ENCODE measurements around the gene PEAK3.

Gene PEAK3

DNA sequence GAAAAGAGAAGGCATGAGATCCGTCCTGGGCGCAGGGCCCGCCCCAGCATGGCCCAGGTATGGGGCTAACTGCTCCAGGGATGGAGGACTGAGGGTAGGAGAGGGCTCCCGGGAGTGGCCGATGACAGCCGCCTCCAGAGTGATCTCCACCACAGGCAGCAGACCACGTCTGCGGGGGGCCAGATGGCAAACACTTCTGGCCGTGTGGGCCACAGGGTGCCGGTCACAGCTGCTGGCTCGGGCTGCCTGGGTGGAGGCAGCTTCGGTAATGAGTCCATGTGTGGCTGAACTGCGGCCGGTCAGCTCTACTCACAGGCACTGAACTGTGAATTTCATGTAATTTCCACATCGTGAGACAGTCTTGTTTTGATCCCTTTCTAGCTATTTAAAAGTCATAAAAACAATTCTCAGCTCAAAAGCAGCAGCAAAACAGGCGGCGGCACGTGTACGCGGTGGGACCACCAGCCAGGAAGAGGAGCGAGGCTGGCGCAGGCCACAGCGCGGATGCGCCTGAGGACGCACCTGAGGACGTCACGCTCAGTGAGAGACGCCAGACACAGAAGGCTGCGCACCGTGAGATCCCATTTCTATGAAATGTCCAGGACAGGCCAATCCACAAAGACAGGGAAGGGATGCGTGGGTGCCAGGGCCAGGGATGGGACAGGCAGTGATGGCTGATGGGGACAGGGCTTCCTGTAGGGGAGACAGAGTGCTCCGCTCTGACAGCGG lies 42.4 kb upstream of the PEAK3 start:
- H3K4me1 ChIP-seq (ENCODE audit: control insufficient read depth, low read depth, low read length) = peaks cover 3% of the 10 kb centered on the region
- no peak overlapping the region for H3K9ac ChIP-seq (ENCODE audit: low read length)
- no peaks in the 10 kb centered on the region for H3K27me3 ChIP-seq (ENCODE audit: control insufficient read depth, insufficient read depth, low read length)
- H3K9me3 ChIP-seq (ENCODE audit: control insufficient read depth, low read depth, low read length) = no peaks in the 10 kb centered on the region
- H3K27ac ChIP-seq (ENCODE audit: low read length) = no peak overlapping the region
- peaks cover 5% of the 10 kb centered on the region for H3K36me3 ChIP-seq (ENCODE audit: control insufficient read depth, low read depth, low read length)
- no peak overlapping the region for H3K4me3 ChIP-seq (ENCODE audit: low read length)

DNA sequence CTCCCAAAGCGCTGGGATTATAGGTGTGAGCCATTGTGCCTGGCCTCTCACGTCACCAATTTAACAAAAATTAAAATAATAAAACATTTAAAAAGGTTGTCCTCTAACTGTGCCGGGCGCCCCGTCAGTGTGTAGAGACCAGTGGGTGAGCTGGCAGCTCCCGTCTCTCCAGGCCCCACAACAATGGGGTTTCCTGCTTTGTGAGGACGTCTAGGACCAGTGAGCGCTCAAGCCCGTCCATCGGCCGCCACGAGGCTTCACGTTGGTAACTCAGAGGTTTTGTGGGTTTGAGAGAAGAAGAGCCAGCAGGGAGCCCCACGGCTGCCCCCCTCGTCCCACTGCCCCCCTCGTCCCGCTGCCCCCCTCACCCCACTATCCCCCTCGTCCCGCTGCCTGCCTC lies 41.7 kb upstream of the PEAK3 start:
- no peak overlapping the region for H3K27ac ChIP-seq (ENCODE audit: low read length)
- no peak overlapping the region for H3K4me3 ChIP-seq (ENCODE audit: low read length)
- no peak overlapping the region for H3K9ac ChIP-seq (ENCODE audit: low read length)
- H3K27me3 ChIP-seq (ENCODE audit: control insufficient read depth, insufficient read depth, low read length) = no peaks in the 10 kb centered on the region
- no peaks in the 10 kb centered on the region for H3K4me1 ChIP-seq (ENCODE audit: control insufficient read depth, low read depth, low read length)
- H3K9me3 ChIP-seq (ENCODE audit: control insufficient read depth, low read depth, low read length) = no peaks in the 10 kb centered on the region
- H3K36me3 ChIP-seq (ENCODE audit: control insufficient read depth, low read depth, low read length) = peaks cover 5% of the 10 kb centered on the region

DNA sequence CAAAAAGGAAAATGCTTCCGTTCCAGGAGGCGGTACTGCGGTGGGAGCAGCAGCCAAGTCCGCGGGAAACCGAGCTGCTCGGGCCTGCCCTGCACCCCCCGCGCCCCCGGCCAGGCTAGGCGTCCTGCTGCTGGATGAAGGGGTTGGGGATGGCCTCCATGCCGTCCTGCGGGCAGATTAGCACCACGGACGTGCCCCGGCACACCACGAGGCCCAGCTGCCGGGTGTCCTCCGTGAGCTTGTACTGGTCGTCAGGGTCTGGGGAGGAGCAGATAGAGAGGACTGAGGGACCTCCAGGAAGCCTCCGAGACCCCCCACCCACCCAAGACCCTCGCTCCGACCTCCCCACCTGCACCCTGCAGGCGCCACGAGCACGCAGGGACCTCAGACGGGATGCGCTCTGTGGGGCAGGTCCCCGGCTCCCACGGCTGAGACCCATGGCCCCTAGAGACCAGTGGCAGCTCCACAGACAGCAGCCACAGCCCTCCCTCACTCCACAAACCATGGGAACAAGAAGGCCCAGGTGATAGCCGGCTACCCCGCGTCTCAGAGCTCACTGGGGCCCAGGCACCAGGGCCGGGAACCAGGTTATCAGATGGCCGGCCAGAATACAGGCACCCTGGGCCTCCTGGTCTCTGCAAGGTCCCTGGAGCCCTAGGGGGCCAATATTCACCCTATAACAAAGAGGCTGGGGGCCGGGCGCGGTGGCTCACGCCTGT lies 39.7 kb upstream of the PEAK3 start:
- peaks cover 5% of the 10 kb centered on the region for H3K36me3 ChIP-seq (ENCODE audit: control insufficient read depth, low read depth, low read length)

DNA sequence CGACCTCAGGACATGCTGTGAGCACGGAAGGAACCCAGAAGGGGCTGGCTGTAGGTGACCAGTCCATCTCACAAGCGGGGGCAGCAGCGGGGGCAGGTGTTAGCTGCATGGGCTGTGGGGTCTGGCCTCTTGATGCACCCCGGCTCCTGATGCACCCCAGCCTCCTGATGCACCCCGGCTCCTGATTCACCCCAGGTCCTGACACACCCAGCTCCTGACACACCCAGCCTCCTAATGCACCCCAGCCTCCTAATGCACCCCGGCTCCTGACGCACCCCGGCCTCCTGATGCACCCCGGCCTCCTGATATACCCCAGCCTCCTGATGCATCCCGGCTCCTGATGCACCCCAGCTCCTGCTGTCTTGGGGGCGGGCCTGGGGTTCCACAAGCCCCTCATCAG lies 39.0 kb upstream of the PEAK3 start:
- H3K9me3 ChIP-seq (ENCODE audit: control insufficient read depth, low read depth, low read length) = no peaks in the 10 kb centered on the region
- H3K36me3 ChIP-seq (ENCODE audit: control insufficient read depth, low read depth, low read length) = peaks cover 5% of the 10 kb centered on the region
- no peak overlapping the region for H3K9ac ChIP-seq (ENCODE audit: low read length)
- no peaks in the 10 kb centered on the region for H3K4me1 ChIP-seq (ENCODE audit: control insufficient read depth, low read depth, low read length)
- no peaks in the 10 kb centered on the region for H3K27me3 ChIP-seq (ENCODE audit: control insufficient read depth, insufficient read depth, low read length)
- no peak overlapping the region for H3K4me3 ChIP-seq (ENCODE audit: low read length)
- H3K27ac ChIP-seq (ENCODE audit: low read length) = no peak overlapping the region

More for the DNA sequence above, 39.7 kb upstream of the PEAK3 start:
- H3K9ac ChIP-seq (ENCODE audit: low read length) = no peak overlapping the region
- H3K9me3 ChIP-seq (ENCODE audit: control insufficient read depth, low read depth, low read length) = no peaks in the 10 kb centered on the region
- H3K4me1 ChIP-seq (ENCODE audit: control insufficient read depth, low read depth, low read length) = no peaks in the 10 kb centered on the region
- H3K4me3 ChIP-seq (ENCODE audit: low read length) = no peak overlapping the region
- H3K27ac ChIP-seq (ENCODE audit: low read length) = no peak overlapping the region
- H3K27me3 ChIP-seq (ENCODE audit: control insufficient read depth, insufficient read depth, low read length) = no peaks in the 10 kb centered on the region

DNA sequence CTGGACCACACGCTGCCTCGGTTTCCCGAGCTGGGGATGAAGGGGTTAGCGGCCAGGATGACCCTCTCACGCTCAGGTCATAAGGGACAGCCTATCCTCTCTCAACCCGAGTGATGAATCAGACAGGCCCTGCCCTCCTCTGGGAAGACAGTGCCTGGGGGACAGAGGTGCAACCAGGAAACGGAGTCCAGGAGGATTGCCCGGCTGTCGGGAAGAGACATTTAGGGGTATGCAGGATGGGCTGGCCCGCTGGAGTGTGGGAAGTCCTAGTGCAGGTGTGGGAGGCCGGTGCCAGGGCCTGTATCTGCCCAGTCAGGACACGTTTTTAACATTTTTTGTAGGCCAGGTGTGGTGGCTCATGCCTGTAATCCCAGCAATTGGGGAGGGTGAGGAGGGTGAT lies 38.1 kb upstream of the PEAK3 start:
- no peaks in the 10 kb centered on the region for H3K4me1 ChIP-seq (ENCODE audit: control insufficient read depth, low read depth, low read length)
- peaks cover 5% of the 10 kb centered on the region for H3K36me3 ChIP-seq (ENCODE audit: control insufficient read depth, low read depth, low read length)
- H3K9me3 ChIP-seq (ENCODE audit: control insufficient read depth, low read depth, low read length) = no peaks in the 10 kb centered on the region
- no peak overlapping the region for H3K27ac ChIP-seq (ENCODE audit: low read length)
- H3K4me3 ChIP-seq (ENCODE audit: low read length) = no peak overlapping the region
- no peak overlapping the region for H3K9ac ChIP-seq (ENCODE audit: low read length)
- H3K27me3 ChIP-seq (ENCODE audit: control insufficient read depth, insufficient read depth, low read length) = no peaks in the 10 kb centered on the region

DNA sequence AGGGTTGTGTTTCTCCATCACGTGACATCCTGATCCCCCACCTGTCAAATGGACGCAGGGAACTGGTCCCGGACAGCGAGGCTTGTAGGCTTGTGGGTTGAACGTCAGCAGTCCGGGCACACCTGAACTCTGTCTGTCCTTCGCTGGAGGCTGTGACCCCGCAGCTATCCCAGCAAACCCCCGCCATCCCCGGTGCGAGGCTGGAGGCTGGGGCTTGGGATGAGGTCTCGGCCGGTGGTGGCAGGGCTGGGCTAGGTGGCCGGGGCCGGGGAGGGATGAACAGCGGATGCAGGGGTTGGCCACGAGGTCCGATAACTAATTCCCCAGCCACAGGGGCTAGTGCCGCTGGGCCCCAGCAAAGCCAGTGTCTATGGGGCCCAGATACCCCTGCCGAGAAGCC lies 37.6 kb upstream of the PEAK3 start:
- H3K9ac ChIP-seq (ENCODE audit: low read length) = no peak overlapping the region
- no peaks in the 10 kb centered on the region for H3K9me3 ChIP-seq (ENCODE audit: control insufficient read depth, low read depth, low read length)
- H3K4me1 ChIP-seq (ENCODE audit: control insufficient read depth, low read depth, low read length) = no peaks in the 10 kb centered on the region

DNA sequence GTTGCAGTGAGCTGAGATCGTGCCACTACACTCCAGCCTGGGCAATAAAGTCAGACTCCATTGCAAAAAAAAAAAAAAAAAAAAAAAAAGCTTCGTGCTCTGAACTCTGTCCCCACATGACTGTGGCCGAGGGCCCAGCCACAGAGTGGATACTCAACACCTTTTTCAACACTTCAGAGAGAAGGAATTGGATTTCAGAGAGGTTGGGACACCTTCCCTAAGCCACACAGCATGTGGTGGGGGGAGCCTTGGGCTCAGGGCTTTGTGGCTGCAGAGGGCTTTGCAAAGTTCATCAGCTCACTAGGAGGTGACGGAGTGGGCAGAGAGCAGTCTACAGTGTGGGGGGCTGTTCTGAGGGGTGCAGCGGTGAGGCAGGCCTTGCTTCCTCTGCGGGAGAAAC lies 36.9 kb upstream of the PEAK3 start:
- no peaks in the 10 kb centered on the region for H3K27me3 ChIP-seq (ENCODE audit: control insufficient read depth, insufficient read depth, low read length)
- no peaks in the 10 kb centered on the region for H3K4me1 ChIP-seq (ENCODE audit: control insufficient read depth, low read depth, low read length)
- H3K9ac ChIP-seq (ENCODE audit: low read length) = no peak overlapping the region

More for the DNA sequence above, 37.6 kb upstream of the PEAK3 start:
- Histone ChIP-seq H3K27me3 (ENCODE audit: control insufficient read depth, insufficient read depth, low read length) (no peaks in the 10 kb centered on the region), H3K27ac (ENCODE audit: low read length) (no peak overlapping the region), H3K4me3 (ENCODE audit: low read length) (no peak overlapping the region), H3K36me3 (ENCODE audit: control insufficient read depth, low read depth, low read length) (peaks cover 5% of the 10 kb centered on the region)

DNA sequence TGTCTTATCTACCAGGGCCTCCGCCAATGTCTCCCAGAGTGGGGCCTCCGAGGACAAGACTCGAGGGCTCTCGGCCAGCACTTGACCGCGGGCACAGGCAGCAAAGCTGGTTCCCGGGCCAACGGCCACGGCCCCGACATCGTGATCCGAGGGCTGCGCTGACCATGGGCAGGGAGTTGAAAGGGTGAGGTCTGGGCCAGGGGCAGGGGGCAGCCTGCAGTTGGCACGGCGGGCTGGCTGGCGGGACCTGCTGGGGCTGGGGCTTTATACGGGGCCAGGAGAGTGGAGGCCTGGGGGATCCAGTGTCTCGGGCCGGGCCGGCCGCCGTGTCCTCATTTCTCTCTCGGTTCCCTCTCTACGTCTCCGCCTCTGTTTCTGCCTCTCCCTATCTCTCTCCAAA lies 35.8 kb upstream of the PEAK3 start:
- Histone ChIP-seq H3K9ac (ENCODE audit: low read length) (no peak overlapping the region), H3K4me1 (ENCODE audit: control insufficient read depth, low read depth, low read length) (no peaks in the 10 kb centered on the region), H3K36me3 (ENCODE audit: control insufficient read depth, low read depth, low read length) (no peaks in the 10 kb centered on the region), H3K9me3 (ENCODE audit: control insufficient read depth, low read depth, low read length) (no peaks in the 10 kb centered on the region), H3K27me3 (ENCODE audit: control insufficient read depth, insufficient read depth, low read length) (no peaks in the 10 kb centered on the region), H3K27ac (ENCODE audit: low read length) (no peak overlapping the region), H3K4me3 (ENCODE audit: low read length) (no peak overlapping the region)

More for the DNA sequence above, 36.9 kb upstream of the PEAK3 start:
- Histone ChIP-seq H3K4me3 (ENCODE audit: low read length) (no peak overlapping the region), H3K27ac (ENCODE audit: low read length) (no peak overlapping the region), H3K9me3 (ENCODE audit: control insufficient read depth, low read depth, low read length) (no peaks in the 10 kb centered on the region), H3K36me3 (ENCODE audit: control insufficient read depth, low read depth, low read length) (peaks cover 5% of the 10 kb centered on the region)

DNA sequence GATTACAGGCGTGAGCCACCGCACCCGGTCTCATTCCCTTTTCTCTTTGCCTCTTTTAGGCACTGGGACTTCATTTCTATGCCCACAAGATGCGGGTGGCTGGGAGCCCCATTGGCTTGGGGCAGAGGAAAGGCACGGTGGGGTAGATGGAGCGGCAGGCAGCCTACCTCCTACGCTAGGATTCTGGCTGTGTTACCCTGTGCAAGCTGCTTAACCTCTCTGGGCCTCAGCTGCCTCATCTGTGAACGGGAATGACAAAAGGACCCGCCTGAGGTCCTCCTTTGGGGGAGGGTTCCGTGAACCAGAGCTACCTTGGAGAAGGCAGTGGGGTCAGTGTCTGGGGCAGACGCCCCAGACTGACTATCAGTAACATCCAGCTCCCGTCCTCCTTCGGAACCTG lies 35.3 kb upstream of the PEAK3 start:
- H3K4me1 ChIP-seq (ENCODE audit: control insufficient read depth, low read depth, low read length) = no peaks in the 10 kb centered on the region
- H3K9ac ChIP-seq (ENCODE audit: low read length) = no peak overlapping the region
- H3K36me3 ChIP-seq (ENCODE audit: control insufficient read depth, low read depth, low read length) = no peaks in the 10 kb centered on the region
- no peaks in the 10 kb centered on the region for H3K9me3 ChIP-seq (ENCODE audit: control insufficient read depth, low read depth, low read length)
- no peak overlapping the region for H3K4me3 ChIP-seq (ENCODE audit: low read length)
- no peaks in the 10 kb centered on the region for H3K27me3 ChIP-seq (ENCODE audit: control insufficient read depth, insufficient read depth, low read length)
- no peak overlapping the region for H3K27ac ChIP-seq (ENCODE audit: low read length)

DNA sequence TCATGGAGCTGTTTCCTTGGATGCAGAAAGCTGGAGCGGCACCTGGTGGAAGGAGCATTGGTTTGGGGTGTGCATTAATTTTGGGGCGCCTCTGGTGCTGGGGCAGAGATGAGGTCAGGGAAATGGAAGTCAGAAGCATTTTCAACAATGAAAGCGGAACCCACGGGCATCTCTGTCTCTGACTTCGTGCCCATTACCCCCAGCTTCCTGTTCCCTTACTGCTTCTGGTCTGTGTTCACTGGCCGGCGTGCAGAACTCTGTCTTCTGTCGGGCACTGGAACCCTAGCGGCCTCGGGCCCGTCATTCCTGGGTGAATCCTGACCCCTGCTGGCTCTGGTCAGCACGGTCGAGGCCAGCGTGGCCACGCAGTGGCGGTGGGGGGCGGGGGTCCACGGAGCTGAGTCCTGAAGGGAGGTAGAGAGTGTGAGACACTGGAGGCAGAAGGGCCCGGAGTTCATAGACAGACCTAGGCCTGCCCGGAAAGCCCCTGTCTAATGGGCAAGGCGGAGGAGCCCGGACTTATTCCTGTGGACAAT lies 33.9 kb upstream of the PEAK3 start:
- no peak overlapping the region for H3K4me3 ChIP-seq (ENCODE audit: low read length)
- no peaks in the 10 kb centered on the region for H3K4me1 ChIP-seq (ENCODE audit: control insufficient read depth, low read depth, low read length)
- no peak overlapping the region for H3K27ac ChIP-seq (ENCODE audit: low read length)
- H3K9ac ChIP-seq (ENCODE audit: low read length) = no peak overlapping the region
- no peaks in the 10 kb centered on the region for H3K27me3 ChIP-seq (ENCODE audit: control insufficient read depth, insufficient read depth, low read length)
- no peaks in the 10 kb centered on the region for H3K36me3 ChIP-seq (ENCODE audit: control insufficient read depth, low read depth, low read length)
- H3K9me3 ChIP-seq (ENCODE audit: control insufficient read depth, low read depth, low read length) = no peaks in the 10 kb centered on the region

DNA sequence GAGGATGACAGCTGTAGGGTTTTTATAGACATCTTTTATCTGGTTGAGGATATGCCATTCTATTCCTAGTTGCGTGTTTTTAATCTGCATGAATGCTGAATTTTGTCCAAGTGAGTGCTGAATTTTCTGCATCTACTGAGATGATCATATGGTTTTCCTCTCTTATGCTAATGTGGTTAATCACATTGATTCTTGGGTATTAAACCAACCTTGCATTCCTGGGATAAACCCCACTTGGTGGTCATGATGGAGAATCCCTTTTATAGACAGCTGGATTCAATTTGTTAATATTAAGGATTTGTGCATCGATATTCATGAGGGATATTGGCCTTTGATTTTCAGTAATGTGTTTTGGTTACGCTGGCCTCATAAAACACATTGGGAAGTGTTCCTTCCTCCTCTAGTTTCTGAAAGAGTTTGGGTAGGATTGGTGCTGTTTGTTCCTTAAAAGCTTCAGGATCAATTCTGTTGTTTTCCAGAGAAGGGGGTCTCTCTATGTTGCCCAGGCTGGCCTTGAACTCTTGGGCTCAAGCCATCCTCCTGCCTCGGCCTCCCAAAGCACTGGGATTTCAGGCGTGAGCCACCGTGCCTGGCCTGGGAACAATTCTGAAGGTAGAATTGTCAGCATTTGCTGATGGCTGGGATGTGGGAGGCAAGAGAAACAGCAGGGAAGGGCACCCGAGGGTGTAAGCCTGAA lies 33.3 kb upstream of the PEAK3 start:
- Histone ChIP-seq H3K4me3 (ENCODE audit: low read length) (no peak overlapping the region), H3K9me3 (ENCODE audit: control insufficient read depth, low read depth, low read length) (no peaks in the 10 kb centered on the region), H3K27me3 (ENCODE audit: control insufficient read depth, insufficient read depth, low read length) (no peaks in the 10 kb centered on the region), H3K36me3 (ENCODE audit: control insufficient read depth, low read depth, low read length) (no peaks in the 10 kb centered on the region), H3K27ac (ENCODE audit: low read length) (no peak overlapping the region), H3K9ac (ENCODE audit: low read length) (no peak overlapping the region), H3K4me1 (ENCODE audit: control insufficient read depth, low read depth, low read length) (no peaks in the 10 kb centered on the region)

All from iPS-18a (cell line).